HG03175 (cell line): ENCODE results near the gene MYO1A.
A peak's percentile ranks its signal among the peaks of the same experiment; 100 is the strongest.

ENCODE experiments used
- ATAC-seq: cut with Tn5 transposase; IDR thresholded peaks from one replicate; pipeline ENCODE4 v1.9.1; 2021; ENCODE audit warnings: mild to moderate bottlenecking, moderate library complexity; ENCODE audit not compliant: unreplicated experiment

MYO1A gene

DNA sequence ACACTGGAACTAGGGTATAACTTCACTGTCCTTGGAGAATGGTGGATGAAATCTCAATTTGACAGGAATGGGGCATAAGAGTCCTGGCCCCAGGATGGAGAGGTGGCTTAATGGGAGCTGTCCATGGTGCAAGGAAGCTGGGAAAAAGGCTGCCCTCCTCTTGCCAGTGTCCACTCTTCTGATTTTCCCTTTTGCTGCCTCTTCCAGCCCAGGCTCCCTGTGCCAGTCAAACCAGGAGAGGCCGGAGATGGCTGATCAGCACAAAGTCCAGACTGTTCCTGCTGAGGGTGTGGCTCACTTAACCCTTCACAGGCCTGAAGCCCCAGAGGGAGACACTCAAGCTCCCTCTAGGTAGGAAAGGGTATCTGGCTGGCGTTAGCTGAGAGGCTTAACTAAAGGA is at the start of gene MYO1A:
TSS of gene MYO1A (minus strand) at position 240 of the 400 bp plus-strand sequence. CDS start 1,806 bp downstream, outside the sequence.
- no peak for ATAC-seq

DNA sequence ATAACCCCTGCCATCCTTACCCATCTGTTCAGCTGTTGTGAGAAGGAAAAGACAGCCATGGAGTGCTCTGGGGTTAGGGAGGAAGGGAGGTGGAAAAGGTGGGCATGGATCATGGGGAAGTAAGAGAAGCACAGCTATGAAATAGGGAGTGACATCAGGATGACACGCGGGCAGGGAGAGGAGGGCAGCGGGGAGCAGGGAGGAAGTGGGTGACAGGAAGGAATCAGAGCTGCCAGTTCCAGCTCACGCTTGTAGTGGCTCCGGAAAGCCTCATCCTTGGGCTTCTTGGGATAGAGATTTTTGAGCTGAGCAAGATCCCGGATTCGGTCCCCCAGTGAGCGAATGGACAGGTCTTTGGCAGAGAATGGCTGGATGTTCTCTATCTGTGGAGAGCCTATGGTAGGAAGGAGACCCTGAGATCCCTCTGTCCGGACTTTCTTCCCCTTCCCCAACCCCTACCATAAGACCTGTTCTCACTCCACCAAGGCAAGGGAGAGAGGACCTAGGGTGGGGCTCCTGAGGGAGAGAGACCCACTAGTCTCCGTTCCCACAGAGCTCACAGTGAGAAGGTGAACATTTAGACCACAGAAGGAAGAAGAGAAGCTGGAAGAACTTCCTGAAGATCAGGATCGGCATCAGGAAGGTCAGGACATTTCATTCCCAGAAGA is 49.3 kb upstream of the MYO1A start:
- ATAC-seq = no peak

DNA sequence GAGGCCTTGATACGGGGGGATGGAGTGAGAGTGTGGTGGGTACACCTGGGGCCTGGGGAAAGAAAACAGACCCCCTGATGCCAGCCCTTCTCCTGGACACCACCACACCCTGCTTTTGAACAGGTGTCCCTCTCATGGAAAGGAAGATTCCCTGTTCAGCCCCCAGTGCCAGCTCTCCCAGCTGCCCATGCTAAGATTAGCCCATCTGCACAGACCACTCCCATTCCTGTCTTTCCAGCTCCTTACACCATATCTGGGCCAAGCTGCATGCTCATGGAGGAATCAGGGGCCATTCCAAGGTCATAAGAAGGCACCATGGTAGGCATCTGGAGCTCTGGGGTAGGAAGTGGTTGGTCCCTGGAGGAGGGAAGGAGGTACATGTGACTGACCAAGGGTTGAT is 48.6 kb upstream of the MYO1A start:
- no peak for ATAC-seq

DNA sequence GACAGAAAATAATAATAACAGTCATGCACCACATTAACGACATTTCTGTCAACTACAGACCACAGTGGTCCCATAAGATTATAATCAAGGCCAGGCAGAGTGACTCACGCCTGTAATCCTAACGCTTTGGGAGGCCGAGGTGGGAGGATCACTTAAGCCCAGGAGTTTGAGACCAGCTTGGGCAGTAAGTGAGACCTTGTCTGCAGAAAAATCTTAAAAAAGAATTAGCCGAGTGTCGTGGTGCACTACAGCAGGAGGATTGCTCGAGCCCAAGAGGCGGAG is 47.6 kb upstream of the MYO1A start:
- ATAC-seq = no peak

DNA sequence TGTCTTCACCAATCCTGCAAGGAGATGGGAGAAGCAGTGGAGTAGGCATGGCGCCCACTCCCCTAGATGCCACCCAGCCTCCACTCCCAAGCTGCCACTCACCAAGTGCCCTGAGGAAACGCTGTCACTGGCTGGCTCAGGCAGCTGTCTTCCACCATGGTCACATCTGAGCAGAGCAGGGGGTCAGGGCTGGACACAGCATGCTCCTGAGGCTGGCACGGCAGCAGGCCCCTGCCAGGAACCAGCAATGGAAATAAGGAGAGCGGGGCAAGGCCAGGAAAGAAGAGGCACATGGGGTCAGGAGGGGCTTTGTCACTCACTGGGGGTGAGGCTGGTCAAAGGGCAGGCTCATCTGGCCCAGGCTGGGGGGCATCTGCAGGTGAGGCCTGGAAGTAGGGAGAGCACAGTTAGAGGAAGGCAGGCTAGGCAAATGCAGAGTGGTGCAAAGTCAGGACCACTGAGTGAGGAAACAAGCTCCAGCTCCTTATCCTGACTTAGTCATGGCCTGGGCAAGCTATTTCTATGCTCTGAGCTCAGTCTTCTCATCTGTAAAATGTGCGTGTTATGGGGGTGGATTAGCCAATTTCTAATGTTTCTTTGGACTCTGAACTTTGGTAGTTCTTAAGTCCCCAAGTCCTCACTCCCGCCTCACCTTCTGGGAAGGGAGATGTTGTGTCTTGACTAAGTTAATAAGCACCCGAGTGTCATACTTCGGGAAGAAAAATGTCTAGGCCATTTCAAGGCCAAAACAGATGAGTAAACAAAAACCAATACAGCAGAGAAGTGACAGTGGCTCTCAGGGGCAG is 47.0 kb upstream of the MYO1A start:
- ATAC-seq = no peak

DNA sequence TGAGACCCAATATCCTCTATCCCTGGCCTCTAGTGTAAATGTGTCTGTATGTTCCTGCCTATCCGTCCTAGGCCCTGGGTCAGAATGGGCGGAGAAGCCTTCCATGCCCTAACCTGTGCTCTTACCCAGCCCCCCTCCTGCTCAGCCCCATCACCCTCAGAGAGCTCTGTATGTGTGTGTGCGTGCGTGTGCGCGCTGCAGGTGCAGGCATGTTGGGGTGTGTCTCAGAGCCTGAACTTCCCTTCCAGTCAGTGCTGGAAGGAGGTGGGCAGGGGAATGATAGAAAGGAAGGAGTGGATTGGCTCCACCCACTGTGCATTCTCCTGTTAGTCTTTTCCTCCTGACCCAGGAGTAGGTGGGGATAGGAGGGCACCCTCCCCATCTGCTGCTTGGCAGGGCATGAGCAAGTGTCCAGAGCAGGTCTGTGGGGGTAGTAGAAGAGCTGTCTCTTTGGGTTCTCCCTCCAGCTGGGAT is 46.2 kb upstream of the MYO1A start:
- ATAC-seq = no peak

DNA sequence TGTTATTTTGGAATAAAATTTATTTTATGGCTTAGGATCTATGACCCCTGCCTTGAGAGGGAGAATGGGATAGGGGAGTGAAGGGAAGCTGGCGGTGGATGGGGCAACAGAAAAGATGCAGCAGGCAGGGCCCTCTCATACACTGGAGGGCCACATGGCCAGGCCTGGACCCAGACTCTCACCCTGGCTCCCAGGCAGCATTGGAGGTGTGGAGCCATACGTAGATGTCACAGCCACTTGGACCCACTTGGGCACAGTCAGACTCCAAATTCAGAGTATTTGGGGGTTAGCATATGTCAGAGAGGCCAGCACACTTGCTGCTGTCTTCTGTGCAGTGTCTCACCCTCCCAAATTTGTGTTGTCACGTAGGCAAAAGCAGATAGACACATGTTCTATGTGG is 45.5 kb upstream of the MYO1A start:
- no peak for ATAC-seq

DNA sequence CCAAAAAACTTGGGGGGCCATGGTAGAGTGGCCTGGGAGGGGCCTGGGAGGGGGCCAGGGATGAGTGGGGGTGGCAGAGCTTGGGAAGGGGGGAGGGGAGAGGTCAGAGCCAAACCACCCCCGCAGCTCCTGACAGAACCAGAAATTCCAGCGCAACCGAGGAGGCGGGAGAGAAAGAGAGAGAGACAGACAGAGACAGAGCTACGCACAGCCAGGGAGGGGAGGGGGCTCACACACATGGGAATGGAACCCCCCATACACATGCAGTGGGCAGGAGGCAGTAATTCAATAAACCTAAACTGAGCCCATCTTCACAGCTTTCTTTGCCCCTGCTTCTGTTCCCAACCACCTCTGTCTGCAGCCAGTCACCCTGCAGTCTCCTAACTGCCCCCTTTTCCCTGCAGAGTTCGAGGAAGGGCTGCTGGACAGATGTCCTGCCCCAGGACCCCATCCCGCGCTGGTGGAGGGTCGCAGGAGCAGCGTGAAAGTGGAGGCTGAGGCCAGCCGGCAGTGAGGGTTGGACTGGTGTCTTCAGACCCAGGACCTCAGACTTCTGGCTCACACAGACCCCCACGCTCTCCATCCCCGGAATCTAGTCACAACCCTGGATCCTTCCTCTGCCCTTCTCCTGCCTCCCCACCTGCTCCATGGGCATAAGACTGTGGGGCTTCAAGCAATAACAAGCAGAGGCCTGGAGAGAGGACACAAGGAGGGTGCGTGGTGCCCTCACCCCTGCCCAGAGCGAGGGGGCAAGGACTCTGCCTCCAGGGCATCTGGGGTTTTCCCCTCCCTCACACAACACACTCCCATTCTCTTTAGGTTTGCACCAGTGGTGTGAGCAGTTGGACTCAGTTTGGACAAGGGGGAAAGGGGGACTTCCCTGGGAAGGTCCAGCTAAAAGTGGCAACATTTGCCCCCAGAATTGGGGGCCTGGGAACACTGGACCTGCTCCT is 44.6 kb upstream of the MYO1A start:
- no peak for ATAC-seq

DNA sequence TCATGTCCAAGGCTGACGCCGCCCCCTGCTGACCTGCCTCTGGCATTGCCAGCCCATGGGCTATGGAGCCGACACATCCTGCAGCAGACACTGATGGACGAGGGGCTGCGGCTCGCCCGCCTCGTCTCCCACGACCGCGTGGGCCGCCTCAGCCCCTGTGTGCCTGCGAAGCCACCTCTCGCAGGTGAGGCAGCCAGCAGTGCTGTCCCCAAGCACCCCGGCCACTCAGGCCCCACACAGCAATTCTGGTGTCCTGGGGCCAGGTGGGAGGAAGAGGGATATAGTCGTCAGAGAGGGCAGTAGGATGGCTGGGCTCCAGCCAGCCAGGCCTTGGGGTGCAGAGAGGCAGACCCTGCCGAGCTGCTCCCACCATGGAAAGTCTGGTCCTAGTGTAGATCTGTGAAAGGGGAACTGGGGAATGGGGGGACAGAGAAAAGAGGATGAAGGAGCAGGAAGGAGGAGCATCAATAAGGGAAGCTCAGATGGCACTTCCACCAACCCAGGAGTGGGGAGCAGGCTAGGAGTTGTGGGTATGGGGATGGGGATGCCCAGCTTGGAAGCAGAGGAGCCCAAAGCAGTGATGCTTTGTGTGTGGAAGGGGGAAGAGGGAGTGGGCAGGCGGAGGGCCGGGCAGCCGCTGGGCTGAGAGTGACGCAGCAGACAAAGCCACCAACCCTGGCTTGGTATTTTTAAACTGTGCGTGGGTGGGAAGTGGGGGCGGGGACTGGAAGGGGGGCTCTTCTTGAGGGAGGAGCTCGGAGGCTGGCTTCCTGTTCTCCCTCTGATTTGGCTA is 43.7 kb upstream of the MYO1A start:
- ATAC-seq = no peak

DNA sequence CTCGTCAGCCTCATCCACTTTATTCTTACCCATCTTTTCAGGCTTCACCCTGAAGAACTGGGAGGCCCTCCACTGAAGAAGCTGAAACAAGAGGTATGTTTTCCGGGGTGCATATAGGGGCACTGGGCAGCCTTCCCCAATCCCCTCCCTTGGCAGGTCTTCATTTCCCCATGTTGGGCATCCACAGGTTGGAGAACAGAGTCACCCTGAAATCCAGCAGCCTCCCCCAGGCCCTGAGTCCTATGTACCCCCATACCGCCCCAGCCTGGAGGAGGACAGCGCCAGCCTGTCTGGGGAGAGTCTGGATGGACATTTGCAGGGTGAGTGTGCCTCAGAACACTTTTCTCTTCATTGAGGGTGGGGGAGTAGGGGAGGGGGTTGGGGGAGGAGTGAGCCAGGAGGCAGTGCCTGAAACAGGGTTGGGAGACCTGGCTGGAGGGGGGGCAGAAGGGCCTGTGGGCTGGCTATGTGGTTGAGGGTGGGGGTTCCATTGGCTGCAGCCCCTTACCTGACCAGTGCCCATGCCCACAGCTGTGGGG is 43.0 kb upstream of the MYO1A start:
- no peak for ATAC-seq

DNA sequence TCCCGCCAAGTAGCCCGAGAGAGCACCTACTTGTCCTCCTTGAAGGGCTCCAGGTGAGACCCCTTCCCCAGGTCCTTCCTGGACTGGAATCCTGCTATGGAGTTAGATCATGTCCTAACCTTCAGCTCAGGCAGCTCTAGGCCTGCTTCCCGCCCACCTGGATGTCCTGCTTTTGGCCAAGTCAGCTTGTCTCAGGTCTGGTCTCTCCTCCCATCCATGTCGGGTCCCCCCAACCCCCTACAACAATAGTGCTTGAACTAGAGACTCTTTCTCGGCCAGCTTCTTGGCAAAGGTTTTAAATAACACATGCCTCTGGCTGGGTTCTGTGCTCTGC is 42.6 kb upstream of the MYO1A start:
- no peak for ATAC-seq

DNA sequence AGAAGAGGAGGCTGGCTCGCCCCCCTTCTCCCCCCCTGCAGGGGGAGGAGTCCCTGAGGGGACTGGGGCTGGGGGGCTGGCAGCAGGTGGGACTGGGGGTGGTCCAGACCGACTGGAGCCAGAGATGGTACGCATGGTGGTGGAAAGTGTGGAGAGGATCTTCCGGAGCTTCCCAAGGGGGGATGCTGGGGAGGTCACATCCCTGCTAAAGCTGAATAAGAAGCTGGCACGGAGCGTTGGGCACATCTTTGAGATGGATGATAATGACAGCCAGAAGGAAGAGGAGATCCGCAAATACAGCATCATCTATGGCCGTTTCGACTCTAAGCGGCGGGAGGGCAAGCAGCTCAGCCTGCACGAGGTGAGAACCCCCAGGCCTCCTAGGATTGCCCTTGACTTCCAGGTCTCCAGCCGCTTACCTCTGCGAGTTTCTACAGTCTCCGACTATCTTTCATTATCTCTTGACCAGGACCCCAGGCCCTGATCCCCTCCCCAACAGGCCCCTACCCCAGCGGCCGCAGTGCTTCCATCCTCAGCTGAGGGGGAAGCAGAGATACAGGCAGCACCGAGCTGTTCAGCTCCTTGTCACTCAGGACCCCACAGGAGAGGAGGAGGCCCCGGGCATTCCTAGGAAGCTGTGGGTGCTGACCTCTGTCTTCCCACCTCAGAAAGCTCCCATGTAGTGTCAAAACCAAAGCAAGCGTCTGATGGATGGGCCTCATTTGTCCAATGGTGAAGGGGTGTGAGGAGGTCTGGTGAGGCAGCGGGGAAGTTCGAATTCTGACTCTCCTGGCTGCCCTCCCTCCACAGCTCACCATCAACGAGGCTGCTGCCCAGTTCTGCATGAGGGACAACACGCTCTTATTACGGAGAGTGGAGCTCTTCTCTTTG is 42.0 kb upstream of the MYO1A start:
- no peak for ATAC-seq

DNA sequence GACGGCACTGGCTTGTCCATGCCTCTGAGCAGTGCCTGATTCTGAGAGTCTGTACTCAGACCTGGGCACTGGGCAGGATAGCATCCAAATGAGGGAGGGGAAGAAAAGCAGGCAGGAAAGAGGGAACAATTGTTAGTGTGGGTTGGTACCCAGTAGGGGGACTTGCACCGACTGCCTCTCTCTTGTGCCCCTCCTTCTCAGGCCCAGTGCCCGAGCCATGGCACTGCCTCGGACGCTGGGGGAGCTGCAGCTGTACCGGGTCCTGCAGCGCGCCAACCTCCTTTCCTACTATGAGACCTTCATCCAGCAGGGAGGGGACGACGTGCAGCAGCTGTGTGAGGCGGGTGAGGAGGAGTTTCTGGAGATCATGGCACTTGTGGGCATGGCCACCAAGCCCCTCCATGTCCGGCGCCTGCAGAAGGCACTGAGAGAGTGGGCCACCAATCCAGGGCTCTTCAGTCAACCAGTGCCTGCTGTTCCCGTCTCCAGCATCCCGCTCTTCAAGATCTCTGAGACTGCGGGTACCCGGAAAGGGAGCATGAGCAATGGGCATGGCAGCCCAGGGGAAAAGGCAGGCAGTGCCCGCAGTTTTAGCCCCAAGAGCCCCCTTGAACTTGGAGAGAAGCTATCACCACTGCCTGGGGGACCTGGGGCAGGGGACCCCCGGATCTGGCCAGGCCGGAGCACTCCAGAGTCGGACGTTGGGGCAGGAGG is 41.2 kb upstream of the MYO1A start:
- no peak for ATAC-seq

DNA sequence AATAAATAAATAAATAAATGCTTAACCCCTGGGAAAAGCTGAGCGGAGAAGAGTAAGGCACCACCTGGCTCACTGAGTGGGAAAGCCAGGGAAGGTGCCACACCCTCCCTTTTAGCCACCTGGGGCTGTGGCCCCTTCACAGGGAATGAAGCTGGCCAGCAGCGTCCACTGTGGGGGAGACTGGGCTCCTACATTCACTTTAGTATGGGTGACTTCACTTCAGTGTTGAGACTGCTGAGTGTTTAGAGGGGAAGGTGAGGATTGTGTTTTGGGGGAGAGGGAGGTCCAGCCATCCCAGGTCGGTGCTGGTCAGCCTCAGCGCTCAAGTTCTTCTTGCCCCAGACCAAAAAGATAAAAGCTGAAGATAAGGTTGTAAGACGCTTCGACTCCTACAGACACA is 40.6 kb upstream of the MYO1A start:
- no peak for ATAC-seq

DNA sequence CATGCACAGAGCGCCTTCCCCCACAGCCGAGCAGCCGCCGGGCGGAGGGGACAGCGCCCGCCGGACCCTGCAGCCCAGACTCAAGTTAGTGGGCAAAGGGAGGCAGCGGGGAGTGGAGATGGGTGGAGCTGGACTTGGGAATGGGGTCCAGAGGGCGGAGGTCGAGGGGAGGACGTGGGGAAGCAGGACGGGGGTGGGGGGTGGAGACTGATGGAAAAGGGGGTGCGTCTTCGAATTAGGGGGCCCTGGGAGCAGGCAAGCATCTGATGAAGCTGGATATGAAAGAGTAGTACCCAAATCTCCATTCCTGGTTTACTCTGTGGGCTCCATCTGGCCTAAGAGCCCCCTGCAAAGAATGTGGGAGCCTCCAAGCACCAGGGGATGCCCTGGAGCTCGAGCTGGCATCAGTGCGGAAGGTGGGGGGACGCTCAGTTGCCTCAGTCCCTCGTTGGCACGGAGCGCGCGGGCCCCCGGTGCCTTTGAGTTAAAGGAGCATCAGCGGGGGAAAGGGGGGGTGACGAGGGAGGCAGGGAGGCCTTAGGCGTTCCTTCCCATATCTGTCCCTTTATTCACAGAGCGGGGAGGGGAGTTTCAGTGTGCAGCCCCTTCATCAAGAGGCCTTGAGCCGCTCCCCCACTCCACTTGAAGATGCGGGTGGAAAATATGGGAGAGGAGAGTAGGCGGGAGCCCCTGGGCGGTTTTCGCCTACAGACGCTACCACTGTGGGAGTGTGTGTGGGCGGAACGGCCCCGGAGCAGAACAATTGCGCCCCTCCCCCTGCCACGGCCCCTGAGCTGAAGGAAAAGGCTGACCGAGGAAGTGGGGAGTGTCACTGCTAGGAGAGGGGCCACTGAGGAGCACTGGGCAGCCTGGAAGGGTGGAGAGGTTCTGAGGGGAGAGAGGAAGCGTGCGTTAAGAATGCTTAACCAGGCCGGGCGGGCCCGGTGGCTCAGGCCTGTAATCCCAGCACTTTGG is 39.6 kb upstream of the MYO1A start:
- no peak for ATAC-seq

DNA sequence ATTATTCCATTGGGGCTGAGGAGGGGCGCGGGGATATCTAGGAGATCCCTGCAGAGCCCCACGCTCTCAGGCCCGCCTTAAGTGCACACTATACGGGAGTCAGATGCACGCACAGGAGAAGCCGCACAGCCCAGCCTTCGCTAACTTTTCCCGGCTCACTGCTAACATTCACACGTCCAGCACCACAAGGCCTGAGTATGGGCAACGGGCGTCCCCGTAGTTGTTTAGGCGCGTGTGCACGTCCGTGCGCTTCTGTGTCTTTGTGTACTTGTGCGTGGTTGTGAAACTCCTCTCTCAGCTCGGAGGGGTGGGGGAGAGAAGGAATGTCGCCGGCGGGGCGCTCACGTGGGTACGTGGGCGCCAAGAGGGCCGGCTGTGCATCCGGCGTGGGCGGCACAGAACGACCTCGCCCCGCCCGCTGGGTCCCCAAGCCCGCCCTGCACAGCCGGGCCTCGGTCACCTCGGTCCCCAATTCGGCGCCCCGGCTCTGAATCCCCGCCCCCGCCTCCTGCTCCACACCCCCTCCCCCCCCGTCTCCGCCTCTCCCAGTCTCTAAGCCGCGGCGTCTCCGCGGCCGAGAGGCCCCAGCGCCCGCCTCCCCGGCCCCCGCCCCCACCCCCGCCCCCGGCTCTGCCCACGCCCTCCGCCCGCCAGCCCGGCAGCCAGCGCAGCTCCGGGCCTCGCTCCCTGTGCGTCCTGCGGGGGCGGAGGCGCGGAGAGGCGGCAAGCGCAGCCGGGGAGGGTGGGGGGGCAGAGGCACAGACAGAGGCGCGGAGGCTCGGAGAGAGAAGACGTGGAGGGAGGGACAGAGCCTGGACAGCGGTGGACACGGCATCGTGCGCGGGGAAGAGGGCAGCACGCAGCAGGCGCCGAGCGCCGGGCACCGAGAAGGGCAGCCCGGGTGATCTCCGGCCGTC is 38.7 kb upstream of the MYO1A start, which contains the start of gene NAB2:
TSS of gene NAB2 (plus strand) at position 761 of the 917 bp plus-strand sequence. CDS start 158 bp downstream, outside the sequence.
- ATAC-seq = peak; percentile 64
